Stromal cell of bone marrow (primary cell): ENCODE results near the gene TGIF1.
"Not testable (repeated sequence)": the region's sequence is repeated elsewhere in the genome, so short reads cannot be mapped to it uniquely, and the experiment has no call there.

Experiments used
- DNase-seq: peaks from one replicate; pipeline ENCODE4 v3.0.0-alpha.2; 2012; ENCODE audit warnings: low read depth

The TGIF1 gene

GRCh38 chr18:3450012-3450798, at the start of gene TGIF1:
Gene TGIF1 (plus strand): TSS chr18:3450172. CDS start chr18:3450490, 318 bp downstream.
- peak; percentile 57 for DNase-seq

- no peak for DNase-seq
Observed at GRCh38 chr18:3400567-3401296, 49.2 kb upstream of the TGIF1 start.

- no peak for DNase-seq
Observed at GRCh38 chr18:3401669-3402620, 48.0 kb upstream of the TGIF1 start.

GRCh38 chr18:3402982-3403451, 47.0 kb upstream of the TGIF1 start:
- no peak for DNase-seq

- no peak for DNase-seq
Observed at GRCh38 chr18:3405713-3406112, 44.3 kb upstream of the TGIF1 start.

GRCh38 chr18:3408107-3408506, 41.9 kb upstream of the TGIF1 start:
- DNase-seq: no peak

- no peak for DNase-seq
Observed at GRCh38 chr18:3409811-3410210, 40.2 kb upstream of the TGIF1 start.

GRCh38 chr18:3410273-3410672, 39.7 kb upstream of the TGIF1 start:
- DNase-seq: no peak

- not testable (repeated sequence) for DNase-seq
Observed at GRCh38 chr18:3410876-3411275, 39.1 kb upstream of the TGIF1 start.

GRCh38 chr18:3411327-3411726, 38.6 kb upstream of the TGIF1 start:
- DNase-seq: no peak

- no peak for DNase-seq
Observed at GRCh38 chr18:3411854-3412268, 38.1 kb upstream of the TGIF1 start.

- not testable (repeated sequence) for DNase-seq
Observed at GRCh38 chr18:3412528-3412927, 37.4 kb upstream of the TGIF1 start.

- DNase-seq: no peak
Observed at GRCh38 chr18:3415110-3415509, 34.9 kb upstream of the TGIF1 start.

GRCh38 chr18:3418083-3418482, 31.9 kb upstream of the TGIF1 start:
- DNase-seq: no peak

- DNase-seq: no peak
Observed at GRCh38 chr18:3420919-3421279, 29.1 kb upstream of the TGIF1 start.

- DNase-seq: no peak
Observed at GRCh38 chr18:3422905-3423304, 27.1 kb upstream of the TGIF1 start.

- no peak for DNase-seq
Observed at GRCh38 chr18:3424280-3424890, 25.6 kb upstream of the TGIF1 start.

- no peak for DNase-seq
Observed at GRCh38 chr18:3425030-3425429, 24.9 kb upstream of the TGIF1 start.

- no peak for DNase-seq
Observed at GRCh38 chr18:3425446-3425845, 24.5 kb upstream of the TGIF1 start.

GRCh38 chr18:3426074-3426473, 23.9 kb upstream of the TGIF1 start:
- no peak for DNase-seq

GRCh38 chr18:3427944-3428343, 22.0 kb upstream of the TGIF1 start:
- no peak for DNase-seq

- DNase-seq: no peak
Observed at GRCh38 chr18:3429121-3429520, 20.9 kb upstream of the TGIF1 start.
